GM21576 (cell line): ENCODE results near the gene VAMP7.
"Not testable (repeated sequence)": the region's sequence is repeated elsewhere in the genome, so short reads cannot be mapped to it uniquely, and the experiment has no call there.

Source experiments
- ATAC-seq: cut with Tn5 transposase; IDR thresholded peaks from one replicate; pipeline ENCODE4 v1.9.1; 2021; ENCODE audit warnings: mild to moderate bottlenecking, moderate library complexity; ENCODE audit not compliant: unreplicated experiment

Gene VAMP7, protein sequence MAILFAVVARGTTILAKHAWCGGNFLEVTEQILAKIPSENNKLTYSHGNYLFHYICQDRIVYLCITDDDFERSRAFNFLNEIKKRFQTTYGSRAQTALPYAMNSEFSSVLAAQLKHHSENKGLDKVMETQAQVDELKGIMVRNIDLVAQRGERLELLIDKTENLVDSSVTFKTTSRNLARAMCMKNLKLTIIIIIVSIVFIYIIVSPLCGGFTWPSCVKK

DNA sequence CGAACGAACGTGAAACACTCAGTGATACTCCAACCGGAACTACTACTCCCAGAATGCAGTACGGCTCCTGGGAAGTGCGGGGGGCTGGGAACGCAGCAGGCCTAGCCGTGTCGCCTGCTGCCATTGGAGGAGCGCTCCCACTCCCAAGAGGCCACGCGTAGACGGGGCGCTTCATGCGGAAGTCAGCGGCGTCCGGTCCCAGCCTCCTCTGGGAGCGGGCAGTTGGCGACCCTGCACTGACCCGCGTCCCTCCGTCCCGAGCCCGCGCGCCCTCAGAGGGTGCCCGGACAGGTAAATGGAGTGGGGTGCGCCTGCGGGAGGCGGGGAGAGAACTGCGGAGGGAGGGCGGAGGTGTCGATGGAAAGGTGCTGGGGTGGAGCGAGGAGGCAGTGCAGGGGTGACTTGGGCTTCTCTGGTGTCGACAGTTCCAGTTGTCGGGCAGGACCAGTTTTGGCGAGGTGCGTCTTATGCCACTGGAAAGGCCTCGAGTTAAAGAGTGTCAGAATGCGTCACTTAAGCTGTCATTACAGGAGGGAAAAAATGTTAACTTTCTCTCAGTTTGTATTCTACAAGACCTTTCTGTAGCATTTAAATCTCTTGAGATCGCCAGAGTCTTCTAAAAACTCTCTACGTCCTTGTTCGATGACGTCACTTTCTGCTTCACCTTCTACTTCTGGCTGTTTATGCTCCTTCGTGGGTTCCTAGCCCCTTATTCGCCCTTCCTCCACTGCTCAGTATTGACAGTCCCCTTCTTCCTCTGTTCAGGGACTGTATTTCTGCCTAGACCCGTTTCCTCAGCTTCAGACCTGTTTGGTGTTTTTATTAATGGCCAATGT, at the start of gene VAMP7:
TSS of gene VAMP7 (plus strand) at position 188 of the 836 bp plus-strand sequence. CDS start 8,122 bp downstream, outside the sequence.
- peak; percentile 93 for ATAC-seq

DNA sequence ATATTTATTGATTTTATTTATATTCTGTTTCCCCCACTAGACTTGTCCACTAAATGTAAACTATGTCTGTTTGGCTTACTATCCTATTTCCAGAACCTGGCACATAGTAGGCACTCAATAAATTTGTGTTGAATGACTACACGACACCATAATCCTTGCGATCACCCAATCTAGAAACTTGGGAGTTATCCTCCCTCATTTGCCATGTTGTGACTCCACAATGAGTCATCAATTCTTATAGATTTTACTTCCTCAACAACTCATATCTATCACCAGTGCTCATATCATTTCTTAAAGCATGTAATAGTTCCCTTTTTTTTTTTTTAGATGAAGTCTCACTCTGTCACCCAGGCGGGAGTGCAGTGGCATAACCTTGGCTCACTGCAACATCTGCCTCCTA, 39.9 kb upstream of the VAMP7 start:
- no peak for ATAC-seq

DNA sequence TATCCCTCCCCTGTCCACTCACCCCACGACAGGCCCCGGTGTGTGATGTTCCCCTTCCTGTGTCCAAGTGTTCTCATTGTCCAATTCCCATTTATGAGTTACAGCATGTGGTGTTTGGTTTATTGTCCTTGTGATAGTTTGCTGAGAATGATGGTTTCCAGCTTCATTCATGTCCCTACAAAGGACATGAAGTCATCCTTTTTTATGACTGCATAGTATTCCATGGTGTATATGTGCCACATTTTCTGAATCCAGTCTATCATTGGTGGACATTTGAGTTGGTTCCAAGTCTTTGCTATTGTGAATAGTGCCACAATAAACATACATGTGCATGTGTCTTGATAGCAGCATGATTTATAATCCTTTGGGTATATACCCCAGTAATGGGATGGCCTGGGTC, 29.4 kb upstream of the VAMP7 start:
- ATAC-seq: not testable (repeated sequence)

DNA sequence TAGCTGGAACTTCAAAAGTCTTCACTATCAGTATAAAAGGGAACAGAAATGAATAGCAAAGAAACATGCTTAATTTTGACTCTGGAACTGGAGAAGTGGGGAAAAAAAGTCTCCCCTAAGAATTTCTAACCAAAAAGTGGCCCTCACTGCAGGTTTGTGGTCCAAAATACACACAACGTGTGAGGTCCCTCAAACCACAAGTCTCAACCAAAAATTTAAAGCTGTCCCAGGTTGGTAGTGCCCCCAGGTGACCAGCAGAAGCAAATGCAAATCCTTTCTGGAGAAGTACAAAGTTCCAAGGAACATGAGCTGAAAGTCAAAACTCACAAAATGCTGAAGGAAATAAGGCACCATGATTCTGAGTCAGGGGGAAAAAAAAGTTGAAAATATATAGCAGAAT, 23.6 kb upstream of the VAMP7 start:
- no peak for ATAC-seq

DNA sequence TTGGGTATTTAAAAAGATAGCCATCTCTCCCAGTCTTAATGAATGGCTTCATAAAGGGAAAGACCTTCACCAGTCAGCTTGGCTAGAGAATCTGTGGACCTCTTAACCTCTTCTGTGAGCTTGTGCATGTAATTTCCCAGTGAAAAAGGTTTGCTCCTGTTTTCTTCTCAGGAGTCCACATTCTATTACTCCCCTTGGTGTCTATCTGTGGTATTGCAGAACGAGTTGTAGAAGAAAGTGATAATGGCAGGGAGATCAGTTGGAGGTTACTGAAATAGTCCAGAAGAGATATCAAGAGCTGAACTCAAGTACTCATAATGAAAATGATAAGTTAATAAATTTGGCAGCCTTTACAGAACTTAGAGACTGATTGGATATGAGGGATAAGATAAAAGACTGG, 16.5 kb upstream of the VAMP7 start:
- no peak for ATAC-seq

DNA sequence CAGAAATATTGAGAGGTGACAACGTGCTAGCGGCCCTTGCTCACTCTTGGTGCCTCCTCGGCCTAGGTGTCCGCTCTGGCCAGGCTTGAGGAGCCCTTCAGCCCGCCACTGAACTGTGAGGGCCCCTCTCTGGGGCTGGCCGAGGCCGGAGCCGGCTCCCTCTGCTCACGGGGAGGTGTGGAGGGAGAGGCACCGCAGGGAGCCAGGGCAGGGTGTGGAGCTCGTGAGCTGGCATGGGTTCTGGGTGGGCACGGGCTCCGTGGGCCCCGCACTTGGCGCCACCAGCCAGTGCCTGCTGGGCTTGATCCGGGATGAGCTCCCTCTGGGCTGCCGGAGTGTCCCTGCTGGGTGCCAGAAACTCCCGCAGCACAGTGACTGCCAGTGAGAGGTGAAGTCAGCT, 16.0 kb upstream of the VAMP7 start:
- ATAC-seq: no peak

DNA sequence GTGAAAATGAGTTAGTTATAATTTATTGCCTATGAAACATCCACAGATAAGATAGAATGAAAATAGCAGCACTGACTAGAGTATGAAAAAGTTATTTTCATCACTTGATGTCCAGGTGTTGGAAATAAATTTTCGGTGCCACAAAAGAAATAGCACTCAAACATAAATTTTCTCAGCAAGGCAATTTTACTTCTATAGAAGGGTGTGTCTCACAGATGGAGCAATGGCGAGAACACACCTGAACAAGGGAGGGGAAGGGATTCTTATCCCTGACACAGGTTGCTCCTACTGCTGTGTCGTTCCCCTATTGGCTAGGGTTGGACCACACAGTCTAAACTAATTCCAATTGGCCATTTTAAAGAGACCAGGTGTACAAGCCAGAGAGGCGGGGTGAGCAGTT, 13.3 kb upstream of the VAMP7 start:
- no peak for ATAC-seq

DNA sequence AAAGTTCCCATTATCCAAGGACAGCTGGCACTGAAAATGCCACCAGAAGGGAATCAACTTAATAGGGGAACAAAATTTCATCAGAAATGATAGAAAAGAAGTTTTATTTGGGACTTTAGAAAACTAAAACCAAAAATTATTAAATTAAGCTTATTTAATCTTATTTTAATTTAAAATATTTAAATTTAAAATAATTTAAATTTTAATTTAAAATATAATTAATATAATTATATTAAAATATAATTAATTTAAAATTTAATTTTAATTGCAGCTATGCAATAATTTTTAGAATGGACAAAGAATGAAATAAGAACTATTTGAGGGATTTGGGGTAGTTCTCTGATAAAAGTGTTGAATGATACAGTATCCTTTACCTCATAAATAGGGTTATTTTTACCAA, 10.2 kb upstream of the VAMP7 start:
- no peak for ATAC-seq

DNA sequence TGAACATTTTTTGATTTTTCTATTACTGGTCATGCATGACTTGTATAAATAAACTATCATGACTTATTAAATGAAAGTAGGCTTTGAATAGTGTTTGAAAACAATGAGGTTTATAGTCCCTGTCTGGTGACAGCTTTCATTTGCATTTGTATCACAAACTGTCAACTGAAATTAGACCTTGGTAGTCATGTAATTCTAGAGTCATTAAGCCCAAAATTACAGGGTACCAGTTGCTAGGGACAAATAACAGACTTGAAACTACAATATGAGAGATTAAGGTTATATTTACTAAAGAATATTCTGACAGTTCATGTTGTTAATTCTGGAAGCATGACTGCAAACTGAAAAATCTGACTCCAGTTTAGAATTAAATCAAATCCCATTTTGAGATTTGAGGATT, 9.2 kb upstream of the VAMP7 start:
- no peak for ATAC-seq

DNA sequence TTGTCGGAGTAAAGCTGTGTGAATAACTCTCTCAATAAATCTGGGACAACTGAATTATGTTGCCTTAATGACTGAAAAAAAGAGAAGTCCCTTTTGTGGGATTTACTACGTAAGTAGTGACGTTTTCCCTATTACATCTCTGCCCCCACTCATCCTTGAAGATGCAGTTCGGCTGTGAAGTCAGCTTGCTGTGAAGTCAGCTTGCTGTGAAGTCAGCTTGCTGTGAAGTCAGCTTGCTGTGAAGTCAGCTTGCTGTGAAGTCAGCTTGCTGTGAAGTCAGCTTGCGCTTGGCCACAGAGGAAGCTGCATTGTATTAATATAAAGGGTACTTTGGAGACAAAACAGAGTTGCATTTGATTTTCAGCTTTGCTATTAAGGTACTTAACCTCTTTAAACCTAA, 8.0 kb upstream of the VAMP7 start:
- ATAC-seq: no peak

DNA sequence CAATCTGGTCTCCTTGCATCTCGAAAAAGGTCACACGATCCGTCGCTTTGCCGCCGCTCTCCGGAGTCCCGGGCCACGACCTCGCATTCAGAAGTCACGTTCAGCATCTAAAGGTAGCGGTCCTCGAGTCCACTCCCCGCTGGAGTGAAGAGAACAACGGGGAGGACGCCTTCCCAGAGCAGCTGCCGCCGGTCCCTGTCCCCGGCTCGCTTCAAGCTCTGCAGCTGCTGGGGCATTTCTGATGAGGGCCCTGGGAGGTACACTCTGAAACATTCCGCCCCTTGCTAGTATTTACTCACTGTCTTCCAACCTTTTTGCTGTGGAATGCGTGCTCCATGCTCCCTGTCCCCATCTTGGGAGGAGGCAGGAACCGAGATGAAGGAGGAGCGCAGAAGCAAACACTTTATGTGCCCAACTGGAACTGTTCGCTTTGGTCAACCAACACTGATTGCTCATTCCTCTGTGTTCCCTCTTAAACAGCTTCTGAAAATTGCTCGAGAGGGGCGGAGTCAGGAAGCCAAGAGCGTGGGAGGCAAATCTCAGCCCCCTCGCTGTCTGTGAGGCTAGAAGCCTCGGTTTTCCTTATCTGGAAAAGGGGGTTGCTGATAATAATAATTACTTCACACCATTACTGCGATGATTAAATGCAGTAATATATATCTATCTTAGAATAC, 6.4 kb upstream of the VAMP7 start:
- ATAC-seq: no peak

DNA sequence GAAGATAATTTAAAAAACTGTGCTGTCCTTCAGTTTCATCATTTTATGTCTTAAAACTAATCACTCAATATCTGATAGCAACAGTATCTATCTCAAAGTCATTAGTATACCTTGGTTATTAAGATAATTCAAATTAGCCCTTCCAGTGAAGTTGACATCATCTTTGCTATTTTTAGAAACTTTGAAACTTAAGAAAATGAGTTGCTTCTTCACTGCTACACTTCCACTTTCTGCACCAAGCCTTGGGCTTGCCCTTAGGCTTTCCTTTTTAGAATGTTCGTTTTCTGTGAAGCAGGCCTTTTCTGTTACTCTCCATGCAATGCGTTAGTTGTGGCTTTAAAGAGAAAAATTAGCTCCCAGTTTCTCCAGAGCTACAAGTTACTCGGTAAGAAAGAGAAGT, 4.4 kb upstream of the VAMP7 start:
- ATAC-seq: no peak

DNA sequence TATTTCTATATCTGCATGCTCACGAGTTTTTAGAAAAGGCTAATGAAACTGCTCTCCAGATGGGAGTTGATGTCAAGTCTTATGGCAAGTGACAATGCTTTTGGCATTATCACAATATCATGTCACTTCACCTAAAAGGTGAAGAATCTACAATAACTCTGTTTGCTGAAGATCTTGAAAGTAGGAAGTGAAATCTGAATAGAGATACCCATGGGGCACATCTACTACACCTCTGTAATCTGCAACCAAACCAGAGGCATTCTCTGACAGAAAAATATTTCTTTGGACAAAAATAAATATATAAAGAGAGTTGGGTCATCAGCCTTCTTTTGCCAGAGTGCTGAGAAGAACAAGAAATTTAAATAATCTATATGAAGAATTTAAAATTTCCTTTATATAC, 3.9 kb upstream of the VAMP7 start:
- ATAC-seq: no peak

DNA sequence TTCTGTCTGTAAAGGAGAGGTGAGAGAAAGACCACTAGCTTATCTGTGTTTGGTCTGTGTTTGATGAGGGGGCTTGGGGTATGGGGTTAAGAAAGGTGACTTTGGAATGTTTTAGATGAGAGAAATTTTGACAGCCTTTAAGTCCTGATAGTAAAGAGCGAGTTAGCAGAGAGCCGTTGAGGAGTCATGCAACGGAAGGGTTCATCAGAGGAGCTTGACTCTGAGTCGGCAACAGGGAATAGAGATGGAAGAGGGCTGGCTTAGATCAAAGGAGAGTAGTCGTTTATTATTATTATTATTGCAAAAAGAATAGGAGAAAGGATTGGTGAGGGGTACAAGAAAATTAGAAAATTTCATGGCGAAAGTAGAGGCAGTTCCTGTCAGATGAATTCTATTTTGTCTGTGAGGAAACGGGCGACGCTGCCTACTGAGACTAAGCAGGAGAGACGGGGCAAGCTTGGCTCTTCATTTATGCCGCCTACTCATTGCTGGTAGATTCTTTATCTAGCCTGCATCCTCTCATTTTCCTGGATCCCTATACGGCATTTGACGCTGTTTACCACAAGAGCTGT, 473 bp upstream of the VAMP7 start:
- ATAC-seq: no peak

DNA sequence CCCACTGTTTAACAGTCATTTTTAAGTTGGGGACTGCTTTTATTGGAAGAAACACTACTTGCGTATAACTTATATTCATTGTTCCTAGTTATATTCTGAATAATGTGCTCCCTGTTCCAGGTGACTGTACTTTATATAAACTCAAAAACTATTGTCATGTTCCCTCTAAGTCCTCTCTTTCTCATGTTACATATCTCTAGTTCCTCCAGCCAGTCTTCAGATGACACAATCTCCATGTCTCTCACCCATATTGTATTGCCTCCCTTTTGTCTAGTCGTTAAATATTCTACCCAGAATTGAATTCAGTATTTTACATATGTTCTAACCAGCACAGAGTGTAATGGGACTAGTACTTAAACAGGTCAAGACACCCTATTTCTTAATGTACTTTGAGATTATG, 5.3 kb downstream of the VAMP7 start:
- ATAC-seq: no peak

DNA sequence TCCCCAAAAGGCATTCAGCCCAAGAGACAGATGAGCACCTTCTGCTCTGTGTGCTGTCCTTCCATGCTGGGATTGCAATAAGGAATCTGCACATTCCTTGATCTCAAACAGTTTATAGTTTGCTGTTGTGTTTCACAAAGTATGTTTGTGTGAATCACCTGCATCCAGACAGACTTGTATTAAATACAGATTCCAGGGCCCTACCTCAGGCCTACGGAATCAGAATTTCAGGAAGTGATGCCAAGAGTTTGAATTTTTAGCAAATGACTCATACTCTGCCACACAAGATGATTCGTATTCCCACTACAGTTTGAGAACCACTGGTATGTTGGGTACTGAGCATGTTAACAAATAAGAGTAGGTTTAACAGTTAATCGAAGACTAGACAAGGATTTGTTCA, 7.0 kb downstream of the VAMP7 start:
- ATAC-seq: no peak

DNA sequence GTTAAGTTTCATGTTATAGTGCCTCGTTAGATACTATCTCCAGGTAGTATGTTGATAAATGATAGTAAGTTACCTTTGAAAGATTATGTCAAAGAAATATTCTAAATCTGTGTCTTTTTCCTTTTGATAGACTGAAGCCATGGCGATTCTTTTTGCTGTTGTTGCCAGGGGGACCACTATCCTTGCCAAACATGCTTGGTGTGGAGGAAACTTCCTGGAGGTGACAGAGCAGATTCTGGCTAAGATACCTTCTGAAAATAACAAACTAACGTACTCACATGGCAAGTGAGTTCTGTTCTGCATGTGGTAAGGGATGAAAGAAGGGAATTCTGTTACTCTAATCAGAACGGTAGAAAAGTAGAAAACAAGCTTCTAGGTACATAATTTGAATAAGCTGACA, 8.2 kb downstream of the VAMP7 start:
- ATAC-seq: no peak

DNA sequence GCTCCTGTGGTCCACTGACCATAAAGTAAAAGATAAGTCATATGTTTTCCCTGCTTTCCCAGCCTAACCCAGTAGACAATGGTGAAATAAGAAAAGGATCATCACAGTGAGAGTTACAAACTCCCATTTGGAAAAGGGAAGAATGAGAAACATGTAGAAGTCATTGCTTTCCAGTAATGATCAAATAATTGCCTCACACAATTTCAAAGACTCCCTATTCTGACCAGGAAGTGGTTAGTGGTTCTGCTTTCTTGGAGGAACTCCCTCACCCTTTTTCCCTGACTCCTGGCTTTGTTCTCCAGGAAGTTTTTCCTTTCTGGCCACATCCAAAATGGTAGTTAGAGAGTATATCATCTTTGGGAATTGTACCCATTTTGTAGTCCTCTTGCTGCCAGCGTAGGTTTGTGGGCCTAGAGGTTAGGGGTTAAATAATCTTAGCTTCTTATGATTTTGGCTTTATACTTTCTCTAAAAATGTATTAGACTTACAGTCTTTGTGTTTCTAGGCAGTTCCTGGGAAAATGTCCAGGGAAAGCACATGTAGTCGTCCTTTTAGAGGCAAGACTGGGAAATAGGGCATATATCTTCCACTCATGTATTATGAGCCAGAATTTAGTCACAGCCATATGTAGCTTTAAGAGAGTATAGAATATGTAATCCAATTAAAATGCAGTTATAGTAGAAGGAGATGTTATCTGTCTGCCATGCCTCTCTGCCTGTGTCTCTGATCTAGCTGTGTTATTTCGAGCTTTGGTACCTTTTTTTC, 10.5 kb downstream of the VAMP7 start:
- ATAC-seq: no peak

DNA sequence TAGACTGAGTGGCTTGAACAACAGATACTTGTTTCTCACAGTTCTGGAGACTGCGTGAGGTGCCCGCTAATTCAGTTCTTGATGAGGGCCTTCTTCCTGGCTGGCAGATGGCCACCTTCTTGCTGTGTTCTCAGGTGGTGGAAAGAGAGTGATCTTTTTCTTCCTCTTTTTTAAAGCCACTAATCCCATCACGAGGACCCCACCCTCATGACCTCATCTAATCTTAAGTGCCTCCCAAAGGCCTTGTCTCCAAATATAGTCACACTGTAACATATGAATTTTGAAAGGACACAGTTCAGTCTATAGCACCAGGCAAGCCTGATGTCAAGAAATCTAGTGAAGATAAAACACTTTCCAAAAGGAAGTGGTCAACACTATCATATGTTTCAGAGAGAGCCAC, 12.4 kb downstream of the VAMP7 start:
- ATAC-seq: no peak

DNA sequence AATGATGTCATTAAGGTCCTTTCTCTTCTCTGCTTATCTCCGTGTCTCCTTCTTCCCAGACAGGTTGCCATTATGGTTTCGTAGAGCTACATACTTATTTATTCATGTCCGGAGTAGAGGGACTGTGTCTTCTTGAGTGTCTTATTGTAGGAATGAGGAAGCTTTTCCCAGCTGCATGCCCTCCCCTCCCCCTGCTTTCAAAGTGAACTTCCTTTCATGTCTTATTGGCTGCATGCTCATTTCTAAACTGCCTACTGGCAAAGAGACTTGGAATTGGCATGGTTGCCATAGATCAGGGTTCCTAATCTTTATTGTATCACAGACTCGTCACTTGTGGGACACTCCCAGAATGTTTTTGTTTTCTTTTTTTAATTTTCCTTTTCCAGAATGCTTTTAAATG, 15.4 kb downstream of the VAMP7 start:
- ATAC-seq: no peak

DNA sequence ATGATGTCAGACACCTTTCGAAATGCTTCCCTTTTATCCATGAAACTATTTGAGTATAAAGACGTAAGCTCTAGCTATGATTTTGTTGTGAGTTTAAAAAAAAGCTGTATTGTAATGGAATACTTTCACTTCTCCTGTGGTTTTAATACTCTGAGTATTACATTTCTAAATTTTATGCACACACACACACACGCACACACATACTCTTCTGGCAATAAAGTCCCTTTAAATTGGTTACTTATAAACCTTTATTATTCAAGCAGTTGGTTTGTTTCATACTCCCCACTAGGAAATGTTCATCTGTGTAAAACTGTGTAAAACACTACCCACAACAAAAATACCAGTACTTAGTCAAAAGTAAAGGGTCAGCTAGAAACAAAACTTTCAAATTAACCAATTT, 18.2 kb downstream of the VAMP7 start:
- no peak for ATAC-seq
